GM23248 (cell line): Measurements from ENCODE around the gene CCL18. TPM values are rescaled to one million over a fixed set of nuclear protein-coding genes. Genes with fewer than 3 reads are reported as not detected.

ENCODE experiments used
- DNase-seq: peaks from one replicate; pipeline ENCODE4 v3.0.0-alpha.2; 2015
- H2AFZ ChIP-seq: fragments of 200-600 bp; sonication (generic); 2 replicates; pipeline ENCODE4 v1.6.1; 2016; ENCODE audit warnings: antibody characterized with exemption
- H3F3A ChIP-seq: fragments of 200-600 bp; sonication (generic); 2 replicates; pipeline ENCODE4 v1.6.1; 2016; ENCODE audit warnings: mild to moderate bottlenecking, antibody characterized with exemption, mixed run types; ENCODE audit not compliant: insufficient read depth
- H3K27ac ChIP-seq: fragments of 200-600 bp; sonication (generic); 2 replicates; pipeline ENCODE4 v1.5.1; 2016; ENCODE audit warnings: mild to moderate bottlenecking
- H3K27me3 ChIP-seq: fragments of 200-600 bp; sonication (generic); replicated peaks from 2 replicates; pipeline ENCODE4 v1.6.1; 2016; ENCODE audit warnings: mild to moderate bottlenecking; ENCODE audit not compliant: insufficient read depth
- H3K36me3 ChIP-seq: fragments of 200-600 bp; sonication (generic); 2 replicates; pipeline ENCODE4 v1.6.1; 2016; ENCODE audit warnings: low read depth, mild to moderate bottlenecking
- H3K4me1 ChIP-seq: fragments of 200-600 bp; sonication (generic); 2 replicates; pipeline ENCODE4 v1.6.1; 2016; ENCODE audit warnings: mild to moderate bottlenecking; ENCODE audit not compliant: insufficient read depth
- H3K4me2 ChIP-seq: fragments of 200-600 bp; sonication (generic); one replicate; pipeline ENCODE4 v1.6.1; 2016; ENCODE audit warnings: mild to moderate bottlenecking; ENCODE audit not compliant: unreplicated experiment
- H3K4me3 ChIP-seq: fragments of 200-600 bp; sonication (generic); 2 replicates; pipeline ENCODE4 v1.5.1; 2016; ENCODE audit warnings: mild to moderate bottlenecking
- H3K79me2 ChIP-seq: fragments of 200-600 bp; sonication (generic); 2 replicates; pipeline ENCODE4 v1.6.1; 2016; ENCODE audit warnings: mild to moderate bottlenecking; ENCODE audit not compliant: insufficient read depth
- H3K9ac ChIP-seq: fragments of 200-600 bp; sonication (generic); 2 replicates; pipeline ENCODE4 v1.6.1; 2016; ENCODE audit warnings: mild to moderate bottlenecking
- H3K9me2 ChIP-seq: fragments of 200-600 bp; sonication (generic); 2 replicates; pipeline ENCODE4 v1.6.1; 2016; ENCODE audit warnings: mixed run types, mild to moderate bottlenecking, moderate library complexity; ENCODE audit not compliant: insufficient read depth
- H3K9me3 ChIP-seq: fragments of 200-600 bp; sonication (generic); one replicate; pipeline ENCODE4 v1.6.1; 2017; ENCODE audit warnings: low read depth
- H4K20me1 ChIP-seq: fragments of 200-600 bp; sonication (generic); 2 replicates; pipeline ENCODE4 v1.6.0; 2016; ENCODE audit not compliant: insufficient read depth
- EZH2 ChIP-seq: fragments of 200-600 bp; sonication (generic); IDR thresholded peaks from 2 replicates; pipeline ENCODE4 v1.6.1; 2018; ENCODE audit warnings: antibody characterized with exemption, mild to moderate bottlenecking; ENCODE audit not compliant: insufficient read depth, poor library complexity, severe bottlenecking
- EZH2phosphoT487 ChIP-seq: fragments of 200-600 bp; sonication (generic); IDR thresholded peaks from 2 replicates; pipeline ENCODE4 v1.6.1; 2018; ENCODE audit warnings: antibody characterized with exemption, moderate library complexity, mild to moderate bottlenecking, low read depth; ENCODE audit not compliant: insufficient read depth
- WGBS, 2 experiments: methylation state at CpG; one replicate each; pipeline ENCODE4 v1.1.6; 2015 to 2017; ENCODE audit warnings: low lambda C conversion rate in 2 of 2, low coverage in 1 of 2; ENCODE audit errors: missing lambda C conversion rate in 2 of 2; 5-methylcytosine and 5-hydroxymethylcytosine counted together
- in situ Hi-C: fragments of 300-500 bp; cut with MboI; formaldehyde crosslinking; loops from 2 replicates; pipeline ENCODE4 v1.15.0; 2020
- polyA plus RNA-seq: library from polyadenylated mRNA; unstranded; fragments of >200 nt; fragmentation: Nextera tagmentation; extraction: Ambion mirVana; gene quantifications from 2 replicates; pipeline ENCODE4 v1.2.1, GENCODE V29; 2016
- total RNA-seq: library from RNA; depleted of rRNA; stranded (reverse); fragments of >200 nt; shearing (Covaris generic); gene quantifications from 2 replicates; pipeline ENCODE4 v1.2.3, GENCODE V29; 2014

The CCL18 gene
- total and polyA plus RNA-seq, 2 experiments from 2014 or later = not detected

GRCh38 chr17:36034127-36034526 lies 29.9 kb upstream of the CCL18 start:
- TF ChIP-seq EZH2 (no peak), EZH2phosphoT487 (no peak)
- Histone ChIP-seq H3K9me2 (no peaks in the 10 kb centered on the region), H3K36me3 (no peaks in the 10 kb centered on the region), H3F3A (no peaks in the 10 kb centered on the region), H3K4me2 (no peak overlapping the region), H3K9me3 (no peaks in the 10 kb centered on the region), H3K9ac (no peak overlapping the region), H3K4me1 (no peaks in the 10 kb centered on the region), H3K27me3 (no peaks in the 10 kb centered on the region; the same call in 1 of the 2 replicates), H2AFZ (no peak overlapping the region), H3K27ac (no peak overlapping the region), H3K79me2 (no peaks in the 10 kb centered on the region), H4K20me1 (no peaks in the 10 kb centered on the region), H3K4me3 (no peak overlapping the region)
- in situ Hi-C loops = no loop called here
- DNase-seq = no peak
- WGBS, 2 experiments = 24 to 25% methylated on average over 3 of the region's 3 CpGs

- 49 to 50% methylated on average over 4 of the region's 4 CpGs for WGBS, 2 experiments
- no peaks in the 10 kb centered on the region for H3K4me1 ChIP-seq
- no peaks in the 10 kb centered on the region; the same call in 1 of the 2 replicates for H3K27me3 ChIP-seq
- in situ Hi-C loops = no loop called here
- H3K4me2 ChIP-seq = no peak overlapping the region
- H2AFZ ChIP-seq = no peak overlapping the region
- H3K36me3 ChIP-seq = no peaks in the 10 kb centered on the region
- H3K79me2 ChIP-seq = no peaks in the 10 kb centered on the region
- H3K9me3 ChIP-seq = no peaks in the 10 kb centered on the region
- no peaks in the 10 kb centered on the region for H3F3A ChIP-seq
- DNase-seq = no peak
- H4K20me1 ChIP-seq = no peaks in the 10 kb centered on the region
- H3K27ac ChIP-seq = no peak overlapping the region
- TF ChIP-seq EZH2phosphoT487 (no peak), EZH2 (no peak)
- no peaks in the 10 kb centered on the region for H3K9me2 ChIP-seq
- no peak overlapping the region for H3K9ac ChIP-seq
- no peak overlapping the region for H3K4me3 ChIP-seq
Observed at GRCh38 chr17:36036235-36036634, 27.8 kb upstream of the CCL18 start.

GRCh38 chr17:36048066-36048465 lies 16.0 kb upstream of the CCL18 start:
- Histone ChIP-seq H3K9me2 (no peaks in the 10 kb centered on the region), H3F3A (no peaks in the 10 kb centered on the region), H3K9ac (no peak overlapping the region), H3K4me1 (no peaks in the 10 kb centered on the region), H2AFZ (no peak overlapping the region), H3K9me3 (no peaks in the 10 kb centered on the region), H3K27me3 (no peaks in the 10 kb centered on the region), H3K4me3 (no peak overlapping the region), H3K27ac (no peak overlapping the region), H3K79me2 (no peaks in the 10 kb centered on the region), H3K36me3 (no peaks in the 10 kb centered on the region), H4K20me1 (no peaks in the 10 kb centered on the region), H3K4me2 (no peak overlapping the region)
- 4 to 22% methylated on average over 2 of the region's 2 CpGs for WGBS, 2 experiments
- in situ Hi-C loops = no loop called here
- TF ChIP-seq EZH2phosphoT487 (no peak), EZH2 (no peak)
- no peak for DNase-seq

GRCh38 chr17:36049643-36050042 lies 14.4 kb upstream of the CCL18 start:
- Histone ChIP-seq H3K9me2 (no peaks in the 10 kb centered on the region), H2AFZ (no peak overlapping the region), H3K79me2 (no peaks in the 10 kb centered on the region), H3K27me3 (no peaks in the 10 kb centered on the region), H3K27ac (no peak overlapping the region), H3K4me1 (no peaks in the 10 kb centered on the region), H3K36me3 (no peaks in the 10 kb centered on the region), H4K20me1 (no peaks in the 10 kb centered on the region), H3F3A (no peaks in the 10 kb centered on the region), H3K4me3 (no peak overlapping the region), H3K9ac (no peak overlapping the region), H3K9me3 (no peaks in the 10 kb centered on the region), H3K4me2 (no peak overlapping the region)
- TF ChIP-seq EZH2 (no peak), EZH2phosphoT487 (no peak)
- 70 to 79% methylated on average over 2 of the region's 2 CpGs for WGBS, 2 experiments
- DNase-seq = no peak
- in situ Hi-C loops = no loop called here

GRCh38 chr17:36055171-36055570 lies 8.9 kb upstream of the CCL18 start:
- Histone ChIP-seq H3K9me2 (no peaks in the 10 kb centered on the region), H3K27me3 (no peaks in the 10 kb centered on the region), H3K27ac (no peak overlapping the region), H3K36me3 (no peaks in the 10 kb centered on the region), H3K79me2 (no peaks in the 10 kb centered on the region), H3K4me1 (no peaks in the 10 kb centered on the region), H3K9me3 (no peaks in the 10 kb centered on the region), H2AFZ (no peak overlapping the region), H3K4me2 (no peak overlapping the region), H3F3A (no peaks in the 10 kb centered on the region), H4K20me1 (no peaks in the 10 kb centered on the region), H3K9ac (no peak overlapping the region), H3K4me3 (no peak overlapping the region)
- no peak for TF ChIP-seq EZH2phosphoT487
- no peak for TF ChIP-seq EZH2
- no peak for DNase-seq
- 7 to 11% methylated on average over 2 of the region's 2 CpGs for WGBS, 2 experiments
- in situ Hi-C loops = no loop called here
